ENCODE measurements around the gene ENHO.
"Not testable (repeated sequence)": the region's sequence is repeated elsewhere in the genome, so short reads cannot be mapped to it uniquely, and the experiment has no call there.

ENHO gene

GRCh38 chr9:34555002-34555348, 32.2 kb upstream of the ENHO start:
- DNase-seq: peak; percentile 34

GRCh38 chr9:34554211-34555001, 31.6 kb upstream of the ENHO start:
- peak; percentile 73 for DNase-seq

GRCh38 chr9:34553511-34554021, 30.8 kb upstream of the ENHO start:
- no peak for DNase-seq

GRCh38 chr9:34552986-34553385, 30.2 kb upstream of the ENHO start:
- no peak for DNase-seq

- DNase-seq: no peak
Observed at GRCh38 chr9:34552606-34552981, 29.8 kb upstream of the ENHO start.

GRCh38 chr9:34551751-34552605, 29.2 kb upstream of the ENHO start:
- no peak for DNase-seq

- DNase-seq: no peak
Observed at GRCh38 chr9:34550681-34551270, 28.0 kb upstream of the ENHO start.

- DNase-seq: no peak
Observed at GRCh38 chr9:34550016-34550680, 27.4 kb upstream of the ENHO start.

GRCh38 chr9:34549407-34549732, 26.6 kb upstream of the ENHO start:
- DNase-seq: no peak

- DNase-seq: peak; percentile 34
Observed at GRCh38 chr9:34547960-34548611, 25.3 kb upstream of the ENHO start.

- DNase-seq: peak; percentile 3
Observed at GRCh38 chr9:34546834-34547827, 24.3 kb upstream of the ENHO start.

- no peak for DNase-seq
Observed at GRCh38 chr9:34546102-34546833, 23.5 kb upstream of the ENHO start.

- no peak for DNase-seq
Observed at GRCh38 chr9:34545497-34545896, 22.7 kb upstream of the ENHO start.

GRCh38 chr9:34544035-34544434, 21.2 kb upstream of the ENHO start:
- DNase-seq: no peak

- no peak for DNase-seq
Observed at GRCh38 chr9:34541540-34541939, 18.8 kb upstream of the ENHO start.

- DNase-seq: no peak
Observed at GRCh38 chr9:34540827-34541226, 18.0 kb upstream of the ENHO start.

- DNase-seq: no peak
Observed at GRCh38 chr9:34536685-34537084, 13.9 kb upstream of the ENHO start.

GRCh38 chr9:34532041-34532440, 9.3 kb upstream of the ENHO start:
- DNase-seq: not testable (repeated sequence)

- DNase-seq: no peak
Observed at GRCh38 chr9:34526026-34526425, 3.2 kb upstream of the ENHO start.

- DNase-seq: no peak
Observed at GRCh38 chr9:34524349-34524748, 1.6 kb upstream of the ENHO start.

All from NCI-H2171 treated with DMSO at 0.1 percent for 48 hours (cell line).